ENCODE data around the gene DDX21.

Gene DDX21

GRCh38 chr10:68950598-68950997 lies 5.4 kb upstream of the DDX21 start:
- no peak overlapping the region for H3K27ac ChIP-seq
- TF ChIP-seq ZFX (IDR thresholded peaks at IDR 0.05) (no peak), CTCF (conservative IDR thresholded peaks at IDR 0.05) (no peak)

GRCh38 chr10:68954904-68955303 lies 1.1 kb upstream of the DDX21 start:
- TF ChIP-seq ZFX (IDR thresholded peaks at IDR 0.05): no peak
- TF ChIP-seq CTCF (conservative IDR thresholded peaks at IDR 0.05): no peak
- H3K27ac ChIP-seq: peak overlapping the region; percentile 94

- TF ChIP-seq CTCF (conservative IDR thresholded peaks at IDR 0.05): no peak
- no peak for TF ChIP-seq ZFX (IDR thresholded peaks at IDR 0.05)
- H3K27ac ChIP-seq: peak overlapping the region; percentile 94
Measured at GRCh38 chr10:68955355-68955831, 577 bp upstream of the DDX21 start.

GRCh38 chr10:68957284-68957615 lies 1.3 kb downstream of the DDX21 start:
- H3K27ac ChIP-seq: peak overlapping the region; percentile 94
- TF ChIP-seq ZFX (IDR thresholded peaks at IDR 0.05) (no peak), CTCF (conservative IDR thresholded peaks at IDR 0.05) (no peak)

- TF ChIP-seq CTCF (conservative IDR thresholded peaks at IDR 0.05) (no peak), ZFX (IDR thresholded peaks at IDR 0.05) (no peak)
- peak overlapping the region; percentile 94; the same call in 1 of the 2 replicates for H3K27ac ChIP-seq
Measured at GRCh38 chr10:68957654-68958053, 1.7 kb downstream of the DDX21 start.

- no peak overlapping the region for H3K27ac ChIP-seq
- TF ChIP-seq ZFX (IDR thresholded peaks at IDR 0.05) (no peak), CTCF (conservative IDR thresholded peaks at IDR 0.05) (no peak)
Measured at GRCh38 chr10:68959695-68960527, 3.9 kb downstream of the DDX21 start.

GRCh38 chr10:68963151-68963550 lies 7.2 kb downstream of the DDX21 start:
- TF ChIP-seq CTCF (conservative IDR thresholded peaks at IDR 0.05): no peak
- no peak for TF ChIP-seq ZFX (IDR thresholded peaks at IDR 0.05)
- H3K27ac ChIP-seq: no peak overlapping the region

Data from C4-2B (cell line).